DMS 273 treated with DMSO at 0.1 percent for 48 hours (cell line): ENCODE measurements around the gene C1QL3.
A peak's percentile ranks its signal among the peaks of the same experiment; 100 is the strongest.

Experiments
- DNase-seq: peaks from one replicate; lab custom pipeline; 2025; lab: John Stamatoyannopoulos, UW

Gene C1QL3

GRCh38 chr10:16493884-16494536, 27.7 kb downstream of the C1QL3 start:
- no peak for DNase-seq

- DNase-seq = peak; percentile 41
Measured at GRCh38 chr10:16491933-16492332, 29.7 kb downstream of the C1QL3 start.

GRCh38 chr10:16490511-16490910, 31.2 kb downstream of the C1QL3 start:
- no peak for DNase-seq

- no peak for DNase-seq
Measured at GRCh38 chr10:16483241-16483917, 38.3 kb downstream of the C1QL3 start.

GRCh38 chr10:16481052-16481728, 40.5 kb downstream of the C1QL3 start:
- DNase-seq = no peak

GRCh38 chr10:16478801-16479200, 42.9 kb downstream of the C1QL3 start:
- DNase-seq = no peak

GRCh38 chr10:16477757-16478156, 43.9 kb downstream of the C1QL3 start:
- no peak for DNase-seq

GRCh38 chr10:16472828-16473227, 48.9 kb downstream of the C1QL3 start:
- DNase-seq = no peak

GRCh38 chr10:16470747-16471146, 50.9 kb downstream of the C1QL3 start:
- DNase-seq = no peak

GRCh38 chr10:16466001-16466400, 55.7 kb downstream of the C1QL3 start:
- DNase-seq = no peak
